ACC112 (cell line): ENCODE results near the gene SYTL1.

ENCODE experiments used
- H2AFZ ChIP-seq: fragments of 200-600 bp; sonication (generic); one replicate; pipeline ENCODE4 v1.6.0; 2017; ENCODE audit warnings: antibody characterized with exemption, low read length; ENCODE audit not compliant: unreplicated experiment
- H3K27ac ChIP-seq: fragments of 200-600 bp; sonication (generic); 2 replicates; pipeline ENCODE4 v1.5.1; 2014; ENCODE audit warnings: low read depth, mild to moderate bottlenecking, antibody characterized with exemption, low read length, moderate library complexity
- H3K27me3 ChIP-seq: fragments of 200-600 bp; sonication (generic); 2 replicates; pipeline ENCODE4 v1.6.1; 2014; ENCODE audit warnings: mild to moderate bottlenecking, antibody characterized with exemption, low read length, moderate library complexity, mixed read lengths; ENCODE audit not compliant: insufficient read depth
- H3K36me3 ChIP-seq: fragments of 200-600 bp; sonication (generic); 2 replicates; pipeline ENCODE4 v1.6.1; 2016; ENCODE audit warnings: mild to moderate bottlenecking, antibody characterized with exemption, low read length, moderate library complexity, mixed read lengths; ENCODE audit not compliant: insufficient read depth
- H3K4me1 ChIP-seq: fragments of 200-600 bp; sonication (generic); one replicate; pipeline ENCODE4 v1.6.1; 2016; ENCODE audit warnings: low read length, mixed read lengths; ENCODE audit not compliant: insufficient read depth, unreplicated experiment, control insufficient read depth
- H3K4me3 ChIP-seq: fragments of 200-600 bp; sonication (generic); 2 replicates; pipeline ENCODE4 v1.5.1; 2014; ENCODE audit warnings: mild to moderate bottlenecking, low read depth, low read length
- H3K79me2 ChIP-seq: fragments of 200-600 bp; sonication (generic); one replicate; pipeline ENCODE4 v1.6.0; 2016; ENCODE audit warnings: low read length; ENCODE audit not compliant: control insufficient read depth, unreplicated experiment, insufficient read depth

Gene SYTL1

GRCh38 chr1:27341525-27342252 is at the start of gene SYTL1:
Gene SYTL1, plus strand, starts transcription at chr1:27342022. Its CDS starts 3,313 bp downstream, at chr1:27345335.
- Histone ChIP-seq H3K79me2 (no peaks in the 10 kb centered on the region), H3K27me3 (no peaks in the 10 kb centered on the region), H2AFZ (no peak within 1 kb of the TSS), H3K4me3 (no peak within 1 kb of the TSS), H3K27ac (no peak within 1 kb of the TSS), H3K36me3 (no peaks in the 10 kb centered on the region), H3K4me1 (peaks cover 24% of the 10 kb centered on the region)

- Histone ChIP-seq H2AFZ (no peak overlapping the region), H3K4me1 (no peaks in the 10 kb centered on the region), H3K4me3 (no peak overlapping the region), H3K79me2 (no peaks in the 10 kb centered on the region), H3K36me3 (no peaks in the 10 kb centered on the region), H3K27me3 (no peaks in the 10 kb centered on the region), H3K27ac (no peak overlapping the region)
These were observed 49.7 kb upstream of the SYTL1 start for GRCh38 chr1:27292106-27292505.

- Histone ChIP-seq H3K4me1 (peaks cover 5% of the 10 kb centered on the region), H3K4me3 (no peak overlapping the region), H3K27ac (no peak overlapping the region), H3K79me2 (no peaks in the 10 kb centered on the region), H2AFZ (no peak overlapping the region), H3K27me3 (no peaks in the 10 kb centered on the region), H3K36me3 (no peaks in the 10 kb centered on the region)
These were observed 47.9 kb upstream of the SYTL1 start for GRCh38 chr1:27293915-27294314.

GRCh38 chr1:27296773-27297291 is 45.0 kb upstream of the SYTL1 start:
- no peak overlapping the region for H2AFZ ChIP-seq
- no peak overlapping the region for H3K4me3 ChIP-seq
- no peak overlapping the region for H3K27ac ChIP-seq
- peaks cover 27% of the 10 kb centered on the region for H3K4me1 ChIP-seq
- no peaks in the 10 kb centered on the region for H3K79me2 ChIP-seq
- H3K27me3 ChIP-seq: no peaks in the 10 kb centered on the region
- no peaks in the 10 kb centered on the region for H3K36me3 ChIP-seq

- no peaks in the 10 kb centered on the region for H3K79me2 ChIP-seq
- H3K4me1 ChIP-seq: peaks cover 27% of the 10 kb centered on the region
- no peaks in the 10 kb centered on the region for H3K27me3 ChIP-seq
- no peak overlapping the region for H3K27ac ChIP-seq
- H3K36me3 ChIP-seq: no peaks in the 10 kb centered on the region
- H3K4me3 ChIP-seq: no peak overlapping the region
- no peak overlapping the region for H2AFZ ChIP-seq
These were observed 43.9 kb upstream of the SYTL1 start for GRCh38 chr1:27297903-27298302.

- no peaks in the 10 kb centered on the region for H3K36me3 ChIP-seq
- peaks cover 27% of the 10 kb centered on the region for H3K4me1 ChIP-seq
- no peaks in the 10 kb centered on the region for H3K27me3 ChIP-seq
- H2AFZ ChIP-seq: peak overlapping the region; percentile 37
- peak overlapping the region; percentile 88 for H3K27ac ChIP-seq
- no peak overlapping the region for H3K4me3 ChIP-seq
- H3K79me2 ChIP-seq: no peaks in the 10 kb centered on the region
These were observed 43.0 kb upstream of the SYTL1 start for GRCh38 chr1:27298632-27299384.

- Histone ChIP-seq H2AFZ (peak overlapping the region; percentile 37), H3K27ac (peak overlapping the region; percentile 88), H3K36me3 (no peaks in the 10 kb centered on the region), H3K4me3 (no peak overlapping the region), H3K4me1 (peaks cover 27% of the 10 kb centered on the region), H3K79me2 (no peaks in the 10 kb centered on the region), H3K27me3 (no peaks in the 10 kb centered on the region)
These were observed 42.2 kb upstream of the SYTL1 start for GRCh38 chr1:27299385-27300271.

GRCh38 chr1:27300341-27301051 is 41.3 kb upstream of the SYTL1 start:
- no peaks in the 10 kb centered on the region for H3K79me2 ChIP-seq
- H3K36me3 ChIP-seq: no peaks in the 10 kb centered on the region
- no peak overlapping the region for H2AFZ ChIP-seq
- H3K4me3 ChIP-seq: no peak overlapping the region
- peak overlapping the region; percentile 88 for H3K27ac ChIP-seq
- H3K4me1 ChIP-seq: peaks cover 27% of the 10 kb centered on the region
- H3K27me3 ChIP-seq: no peaks in the 10 kb centered on the region

GRCh38 chr1:27301052-27301422 is 40.8 kb upstream of the SYTL1 start:
- Histone ChIP-seq H2AFZ (no peak overlapping the region), H3K27ac (no peak overlapping the region), H3K36me3 (no peaks in the 10 kb centered on the region), H3K79me2 (no peaks in the 10 kb centered on the region), H3K4me1 (peaks cover 27% of the 10 kb centered on the region), H3K4me3 (no peak overlapping the region), H3K27me3 (no peaks in the 10 kb centered on the region)
